ENCODE data around the gene FUCA2. TPM values are rescaled to one million over a fixed set of nuclear protein-coding genes. Genes with fewer than 3 reads are reported as not detected.
A peak's percentile ranks its signal among the peaks of the same experiment; 100 is the strongest.

Gene FUCA2
- total and polyA plus RNA-seq, 10 donors: 12.5 to 59.3 (median 34.6) TPM

DNA sequence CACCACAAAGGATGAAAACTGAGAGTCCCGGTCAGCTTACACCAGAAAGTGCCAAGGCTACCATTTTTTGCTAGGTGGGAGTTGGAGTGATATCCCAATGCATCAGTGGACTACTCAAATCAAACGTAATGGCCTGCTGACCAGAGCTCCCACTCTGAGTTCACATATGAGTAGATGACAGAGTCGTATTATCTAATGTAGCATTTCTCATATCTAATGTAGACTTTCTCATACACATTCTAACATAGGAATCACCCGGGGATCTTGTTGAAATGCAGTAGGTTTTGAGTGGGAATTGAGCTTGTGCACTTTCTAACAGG, 38.4 kb upstream of the FUCA2 start:
- Histone ChIP-seq H3K36me3 (no peaks in the 10 kb centered on the region), H3K27ac (no peak overlapping the region), H3K4me3 (no peak overlapping the region), H3K4me1 (peaks cover 0 to 37% (median 7%) of the 10 kb centered on the region in 6 donors), H3K9me3 (no peaks in the 10 kb centered on the region), H3K27me3 (replicated peaks in 1 of 7) (no peaks in the 10 kb centered on the region)
- no peak for DNase-seq
- 69 to 87% (median 84%) methylated on average over 4 of the region's 4 CpGs for WGBS, 5 donors
- TF ChIP-seq POLR2A (IDR thresholded peaks at IDR 0.05): no peak
- TF ChIP-seq POLR2AphosphoS5 (IDR thresholded peaks at IDR 0.05): no peak
- TF ChIP-seq CTCF (IDR thresholded peaks at IDR 0.05 in 8 of 11, conservative IDR thresholded peaks at IDR 0.05 in 3 of 11): no peak
- intact Hi-C loops (cut with DNase I; ENCODE audit: low total_unique reads): no loop called here

- H3K4me3 ChIP-seq: no peak overlapping the region
- H3K36me3 ChIP-seq: no peaks in the 10 kb centered on the region
- H3K27ac ChIP-seq: no peak overlapping the region
- H3K9me3 ChIP-seq: no peaks in the 10 kb centered on the region
- peaks cover 0 to 37% (median 2%) of the 10 kb centered on the region in 6 donors for H3K4me1 ChIP-seq
- H3K27me3 ChIP-seq (replicated peaks in 1 of 7): no peaks in the 10 kb centered on the region
- TF ChIP-seq POLR2A (IDR thresholded peaks at IDR 0.05) (no peak), CTCF (IDR thresholded peaks at IDR 0.05 in 8 of 11, conservative IDR thresholded peaks at IDR 0.05 in 3 of 11) (no peak), POLR2AphosphoS5 (IDR thresholded peaks at IDR 0.05) (no peak)
- DNase-seq: no peak
- WGBS, 5 donors: 84 to 91% (median 89%) methylated on average over 7 of the region's 7 CpGs
- intact Hi-C loops (cut with DNase I; ENCODE audit: low total_unique reads): no loop called here
These were observed 37.9 kb upstream of the FUCA2 start for GRCh38 chr6:143549221-143549948.

- WGBS, 5 donors: 89 to 97% (median 95%) methylated on average over 3 of the region's 3 CpGs
- TF ChIP-seq POLR2A (IDR thresholded peaks at IDR 0.05) (no peak), CTCF (IDR thresholded peaks at IDR 0.05 in 8 of 11, conservative IDR thresholded peaks at IDR 0.05 in 3 of 11) (no peak), POLR2AphosphoS5 (IDR thresholded peaks at IDR 0.05) (no peak)
- no peak overlapping the region for H3K4me3 ChIP-seq
- intact Hi-C loops (cut with DNase I; ENCODE audit: low total_unique reads): no loop called here
- H3K36me3 ChIP-seq: no peaks in the 10 kb centered on the region
- DNase-seq: no peak
- H3K27me3 ChIP-seq (replicated peaks in 1 of 7): no peaks in the 10 kb centered on the region
- peak overlapping the region in 2 of 8 donors; percentile 28 to 51 for H3K27ac ChIP-seq
- no peaks in the 10 kb centered on the region for H3K9me3 ChIP-seq
- H3K4me1 ChIP-seq: peaks cover 0 to 59% (median 10%) of the 10 kb centered on the region in 6 donors
These were observed 35.1 kb upstream of the FUCA2 start for GRCh38 chr6:143546599-143546998.

DNA sequence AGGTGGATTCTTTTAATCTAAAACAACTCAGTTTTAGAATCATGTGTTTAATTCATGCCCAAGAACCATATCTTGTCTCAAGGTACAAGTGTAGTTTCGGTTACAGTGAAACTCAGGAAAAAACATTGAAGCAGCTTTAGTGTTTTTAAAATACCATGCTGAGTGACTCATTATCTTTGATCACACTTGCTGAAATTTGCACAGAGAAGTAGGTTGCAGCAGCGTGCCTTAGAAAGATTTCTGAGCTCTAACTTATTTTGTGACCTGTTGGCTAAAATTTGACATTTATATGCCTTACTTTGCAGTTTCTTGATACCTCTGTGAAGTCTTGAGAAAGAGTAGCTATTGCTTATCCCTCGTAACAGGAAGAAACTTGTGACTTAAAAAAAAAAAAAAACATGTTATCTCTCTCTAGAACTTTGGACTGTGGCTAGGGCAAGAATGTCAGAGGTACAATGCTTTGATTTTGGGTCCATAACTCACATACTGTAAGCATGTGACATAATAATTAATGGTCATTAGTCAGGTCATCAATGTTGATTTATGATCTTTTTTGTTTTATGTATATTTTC, 34.5 kb upstream of the FUCA2 start:
- peak overlapping the region in 4 of 8 donors; percentile 28 to 51 (median 34) for H3K27ac ChIP-seq
- TF ChIP-seq CTCF (IDR thresholded peaks at IDR 0.05 in 8 of 11, conservative IDR thresholded peaks at IDR 0.05 in 3 of 11): no peak
- TF ChIP-seq POLR2AphosphoS5 (IDR thresholded peaks at IDR 0.05): no peak
- TF ChIP-seq POLR2A (IDR thresholded peaks at IDR 0.05): no peak
- no peaks in the 10 kb centered on the region for H3K9me3 ChIP-seq
- 41 to 74% (median 56%) methylated on average over 3 of the region's 3 CpGs for WGBS, 5 donors
- H3K4me3 ChIP-seq: no peak overlapping the region
- intact Hi-C loops (cut with DNase I; ENCODE audit: low total_unique reads): no loop called here
- peaks cover 0 to 64% (median 10%) of the 10 kb centered on the region in 6 donors for H3K4me1 ChIP-seq
- H3K36me3 ChIP-seq: no peaks in the 10 kb centered on the region
- no peaks in the 10 kb centered on the region for H3K27me3 ChIP-seq (replicated peaks in 1 of 7)
- DNase-seq: no peak
